Measurements from ENCODE around the gene ZNF511.

GRCh38 chr10:133332936-133333699 lies 24.4 kb downstream of the ZNF511 start:
- TF ChIP-seq, protein P1, sequence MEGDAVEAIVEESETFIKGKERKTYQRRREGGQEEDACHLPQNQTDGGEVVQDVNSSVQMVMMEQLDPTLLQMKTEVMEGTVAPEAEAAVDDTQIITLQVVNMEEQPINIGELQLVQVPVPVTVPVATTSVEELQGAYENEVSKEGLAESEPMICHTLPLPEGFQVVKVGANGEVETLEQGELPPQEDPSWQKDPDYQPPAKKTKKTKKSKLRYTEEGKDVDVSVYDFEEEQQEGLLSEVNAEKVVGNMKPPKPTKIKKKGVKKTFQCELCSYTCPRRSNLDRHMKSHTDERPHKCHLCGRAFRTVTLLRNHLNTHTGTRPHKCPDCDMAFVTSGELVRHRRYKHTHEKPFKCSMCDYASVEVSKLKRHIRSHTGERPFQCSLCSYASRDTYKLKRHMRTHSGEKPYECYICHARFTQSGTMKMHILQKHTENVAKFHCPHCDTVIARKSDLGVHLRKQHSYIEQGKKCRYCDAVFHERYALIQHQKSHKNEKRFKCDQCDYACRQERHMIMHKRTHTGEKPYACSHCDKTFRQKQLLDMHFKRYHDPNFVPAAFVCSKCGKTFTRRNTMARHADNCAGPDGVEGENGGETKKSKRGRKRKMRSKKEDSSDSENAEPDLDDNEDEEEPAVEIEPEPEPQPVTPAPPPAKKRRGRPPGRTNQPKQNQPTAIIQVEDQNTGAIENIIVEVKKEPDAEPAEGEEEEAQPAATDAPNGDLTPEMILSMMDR (IDR thresholded peaks at IDR 0.05; ENCODE audit: insufficient read depth, low read depth, low read length) = no peak
- TF ChIP-seq EZH2 (IDR thresholded peaks at IDR 0.05; ENCODE audit: insufficient read depth, low read length) = no peak
